ENCODE results near the gene ERH. TPM values are rescaled to one million over a fixed set of nuclear protein-coding genes. Genes with fewer than 3 reads are reported as not detected.

Gene ERH
- total and polyA plus RNA-seq, 10 of the 15 experiments (the other 5 are each of a cell fraction or from before 2014, with no cell fraction given), result 255 to 852 (median 382) TPM

DNA sequence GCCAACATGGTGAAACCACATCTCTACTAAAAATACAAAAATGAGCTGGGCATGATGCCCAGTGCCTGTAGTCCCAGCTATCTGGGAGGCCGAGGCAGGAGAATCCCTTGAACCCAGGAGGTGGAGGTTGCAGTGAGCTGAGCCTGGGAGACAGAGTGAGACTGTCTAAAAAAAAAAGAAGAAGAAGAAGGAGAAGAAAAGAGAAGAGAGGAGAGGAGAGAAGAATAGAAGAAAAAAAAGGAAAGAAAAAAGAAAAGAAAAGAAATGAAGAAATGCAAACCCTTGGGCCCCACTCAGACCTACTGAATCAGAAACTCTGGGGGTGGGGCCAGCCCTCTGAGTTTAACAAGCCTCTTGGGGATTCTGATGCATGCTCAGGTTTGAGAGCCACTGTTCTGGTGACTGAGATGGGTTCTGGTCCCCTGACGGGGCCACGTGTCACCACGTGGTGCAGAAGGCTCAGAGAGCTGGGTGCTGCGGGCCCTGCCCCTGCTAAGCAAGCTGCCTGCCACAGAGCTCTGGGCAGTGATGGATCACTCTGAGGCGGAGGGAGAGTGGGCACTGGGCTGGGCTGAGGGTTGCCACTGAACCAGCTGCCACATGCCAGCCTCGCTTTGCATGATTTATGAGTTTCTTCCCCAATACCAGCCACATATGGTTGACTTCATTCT is 37.5 kb downstream of the ERH start (continued):
- peak; percentile 10 to 59; a peak in 2 of 4 replicates for TF ChIP-seq BHLHE40 (IDR thresholded peaks at IDR 0.05; ENCODE audit: borderline replicate concordance in 1 of 2, low read depth in 2 of 2, low read length in 1 of 2)
- TF ChIP-seq, protein P1, sequence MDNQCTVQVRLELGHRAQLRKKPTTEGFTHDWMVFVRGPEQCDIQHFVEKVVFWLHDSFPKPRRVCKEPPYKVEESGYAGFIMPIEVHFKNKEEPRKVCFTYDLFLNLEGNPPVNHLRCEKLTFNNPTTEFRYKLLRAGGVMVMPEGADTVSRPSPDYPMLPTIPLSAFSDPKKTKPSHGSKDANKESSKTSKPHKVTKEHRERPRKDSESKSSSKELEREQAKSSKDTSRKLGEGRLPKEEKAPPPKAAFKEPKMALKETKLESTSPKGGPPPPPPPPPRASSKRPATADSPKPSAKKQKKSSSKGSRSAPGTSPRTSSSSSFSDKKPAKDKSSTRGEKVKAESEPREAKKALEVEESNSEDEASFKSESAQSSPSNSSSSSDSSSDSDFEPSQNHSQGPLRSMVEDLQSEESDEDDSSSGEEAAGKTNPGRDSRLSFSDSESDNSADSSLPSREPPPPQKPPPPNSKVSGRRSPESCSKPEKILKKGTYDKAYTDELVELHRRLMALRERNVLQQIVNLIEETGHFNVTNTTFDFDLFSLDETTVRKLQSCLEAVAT (IDR thresholded peaks at IDR 0.05), result no peak
- TF ChIP-seq PAX5 (IDR thresholded peaks at IDR 0.05; ENCODE audit: borderline replicate concordance, low read depth, low read length), result 0 out of 2 replicates have a peak, but pooled peaks have one; percentile 35
- TF ChIP-seq DPF2 (IDR thresholded peaks at IDR 0.05), result 0 out of 2 replicates have a peak, but pooled peaks have one; percentile 11
- TF ChIP-seq MEF2B (IDR thresholded peaks at IDR 0.05; ENCODE audit: partially characterized antibody, poor library complexity, severe bottlenecking), result peak; percentile 95
- TF ChIP-seq GATAD2B (conservative IDR thresholded peaks at IDR 0.05; ENCODE audit: low read depth), result 0 out of 2 replicates have a peak, but pooled peaks have one; percentile 26
- TF ChIP-seq, protein P2, sequence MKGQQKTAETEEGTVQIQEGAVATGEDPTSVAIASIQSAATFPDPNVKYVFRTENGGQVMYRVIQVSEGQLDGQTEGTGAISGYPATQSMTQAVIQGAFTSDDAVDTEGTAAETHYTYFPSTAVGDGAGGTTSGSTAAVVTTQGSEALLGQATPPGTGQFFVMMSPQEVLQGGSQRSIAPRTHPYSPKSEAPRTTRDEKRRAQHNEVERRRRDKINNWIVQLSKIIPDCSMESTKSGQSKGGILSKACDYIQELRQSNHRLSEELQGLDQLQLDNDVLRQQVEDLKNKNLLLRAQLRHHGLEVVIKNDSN (IDR thresholded peaks at IDR 0.05; ENCODE audit: borderline replicate concordance, extremely low read length, insufficient read depth, low read depth, low read length), result peak; percentile 79
- TF ChIP-seq, protein P3, sequence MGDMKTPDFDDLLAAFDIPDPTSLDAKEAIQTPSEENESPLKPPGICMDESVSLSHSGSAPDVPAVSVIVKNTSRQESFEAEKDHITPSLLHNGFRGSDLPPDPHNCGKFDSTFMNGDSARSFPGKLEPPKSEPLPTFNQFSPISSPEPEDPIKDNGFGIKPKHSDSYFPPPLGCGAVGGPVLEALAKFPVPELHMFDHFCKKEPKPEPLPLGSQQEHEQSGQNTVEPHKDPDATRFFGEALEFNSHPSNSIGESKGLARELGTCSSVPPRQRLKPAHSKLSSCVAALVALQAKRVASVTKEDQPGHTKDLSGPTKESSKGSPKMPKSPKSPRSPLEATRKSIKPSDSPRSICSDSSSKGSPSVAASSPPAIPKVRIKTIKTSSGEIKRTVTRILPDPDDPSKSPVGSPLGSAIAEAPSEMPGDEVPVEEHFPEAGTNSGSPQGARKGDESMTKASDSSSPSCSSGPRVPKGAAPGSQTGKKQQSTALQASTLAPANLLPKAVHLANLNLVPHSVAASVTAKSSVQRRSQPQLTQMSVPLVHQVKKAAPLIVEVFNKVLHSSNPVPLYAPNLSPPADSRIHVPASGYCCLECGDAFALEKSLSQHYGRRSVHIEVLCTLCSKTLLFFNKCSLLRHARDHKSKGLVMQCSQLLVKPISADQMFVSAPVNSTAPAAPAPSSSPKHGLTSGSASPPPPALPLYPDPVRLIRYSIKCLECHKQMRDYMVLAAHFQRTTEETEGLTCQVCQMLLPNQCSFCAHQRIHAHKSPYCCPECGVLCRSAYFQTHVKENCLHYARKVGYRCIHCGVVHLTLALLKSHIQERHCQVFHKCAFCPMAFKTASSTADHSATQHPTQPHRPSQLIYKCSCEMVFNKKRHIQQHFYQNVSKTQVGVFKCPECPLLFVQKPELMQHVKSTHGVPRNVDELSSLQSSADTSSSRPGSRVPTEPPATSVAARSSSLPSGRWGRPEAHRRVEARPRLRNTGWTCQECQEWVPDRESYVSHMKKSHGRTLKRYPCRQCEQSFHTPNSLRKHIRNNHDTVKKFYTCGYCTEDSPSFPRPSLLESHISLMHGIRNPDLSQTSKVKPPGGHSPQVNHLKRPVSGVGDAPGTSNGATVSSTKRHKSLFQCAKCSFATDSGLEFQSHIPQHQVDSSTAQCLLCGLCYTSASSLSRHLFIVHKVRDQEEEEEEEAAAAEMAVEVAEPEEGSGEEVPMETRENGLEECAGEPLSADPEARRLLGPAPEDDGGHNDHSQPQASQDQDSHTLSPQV (IDR thresholded peaks at IDR 0.05), result peak; percentile 47; the same call in 1 of the 2 replicates
- peak; percentile 64 for TF ChIP-seq MTA2 (IDR thresholded peaks at IDR 0.05; ENCODE audit: low read depth)
- peak; percentile 72; the same call in 1 of the 2 replicates for TF ChIP-seq NBN (IDR thresholded peaks at IDR 0.05)
- no peak for TF ChIP-seq STAT3 (IDR thresholded peaks at IDR 0.05; ENCODE audit: low read depth, low read length)
- TF ChIP-seq, protein P4, sequence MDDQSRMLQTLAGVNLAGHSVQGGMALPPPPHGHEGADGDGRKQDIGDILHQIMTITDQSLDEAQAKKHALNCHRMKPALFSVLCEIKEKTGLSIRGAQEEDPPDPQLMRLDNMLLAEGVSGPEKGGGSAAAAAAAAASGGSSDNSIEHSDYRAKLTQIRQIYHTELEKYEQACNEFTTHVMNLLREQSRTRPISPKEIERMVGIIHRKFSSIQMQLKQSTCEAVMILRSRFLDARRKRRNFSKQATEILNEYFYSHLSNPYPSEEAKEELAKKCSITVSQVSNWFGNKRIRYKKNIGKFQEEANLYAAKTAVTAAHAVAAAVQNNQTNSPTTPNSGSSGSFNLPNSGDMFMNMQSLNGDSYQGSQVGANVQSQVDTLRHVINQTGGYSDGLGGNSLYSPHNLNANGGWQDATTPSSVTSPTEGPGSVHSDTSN (IDR thresholded peaks at IDR 0.05; ENCODE audit: insufficient replicate concordance, low read depth, low read length), result peak; percentile 38
- peak; percentile 97 for TF ChIP-seq RAD51 (IDR thresholded peaks at IDR 0.05)
